GM18517 (cell line): ENCODE data around the gene GPR85.
"Not testable (repeated sequence)": the region's sequence is repeated elsewhere in the genome, so short reads cannot be mapped to it uniquely, and the experiment has no call there.

Experiments used
- ATAC-seq: cut with Tn5 transposase; IDR thresholded peaks from one replicate; pipeline ENCODE4 v1.9.1; 2021; ENCODE audit warnings: mild to moderate bottlenecking, moderate library complexity; ENCODE audit not compliant: unreplicated experiment

GPR85 gene

GRCh38 chr7:113084496-113085172, 2.0 kb downstream of the GPR85 start:
- no peak for ATAC-seq

- no peak for ATAC-seq
Measured at GRCh38 chr7:113083816-113084495, 2.7 kb downstream of the GPR85 start.

- peak; percentile 57 for ATAC-seq
Measured at GRCh38 chr7:113083132-113083815, 3.4 kb downstream of the GPR85 start.

GRCh38 chr7:113078331-113078730, 8.3 kb downstream of the GPR85 start:
- no peak for ATAC-seq

GRCh38 chr7:113076703-113077102, 9.9 kb downstream of the GPR85 start:
- ATAC-seq: no peak

GRCh38 chr7:113071465-113071864, 15.2 kb downstream of the GPR85 start:
- no peak for ATAC-seq

- no peak for ATAC-seq
Measured at GRCh38 chr7:113062499-113062898, 24.1 kb downstream of the GPR85 start.

- ATAC-seq: no peak
Measured at GRCh38 chr7:113060100-113060499, 26.5 kb downstream of the GPR85 start.

- no peak for ATAC-seq
Measured at GRCh38 chr7:113054938-113055337, 31.7 kb downstream of the GPR85 start.

- not testable (repeated sequence) for ATAC-seq
Measured at GRCh38 chr7:113054272-113054671, 32.4 kb downstream of the GPR85 start.

- ATAC-seq: not testable (repeated sequence)
Measured at GRCh38 chr7:113049221-113049620, 37.4 kb downstream of the GPR85 start.

GRCh38 chr7:113046453-113046852, 40.2 kb downstream of the GPR85 start:
- no peak for ATAC-seq

GRCh38 chr7:113045379-113045778, 41.2 kb downstream of the GPR85 start:
- ATAC-seq: no peak

- ATAC-seq: no peak
Measured at GRCh38 chr7:113044394-113044793, 42.2 kb downstream of the GPR85 start.

GRCh38 chr7:113040849-113041248, 45.8 kb downstream of the GPR85 start:
- no peak for ATAC-seq

- ATAC-seq: no peak
Measured at GRCh38 chr7:113033959-113034358, 52.7 kb downstream of the GPR85 start.
